Lower lobe of right lung (tissue), 2 donors: Measurements from ENCODE around the gene THSD4. TPM values are rescaled to one million over a fixed set of nuclear protein-coding genes. Genes with fewer than 3 reads are reported as not detected.

Source experiments
- ATAC-seq, 2 donors: fragments of 200-7000 bp; cut with Tn5 transposase; one replicate each; pipeline ENCODE4 v1.9.1; 2020 to 2022; ENCODE audit warnings: mild to moderate bottlenecking in 2 of 2, moderate library complexity in 2 of 2
- DNase-seq: peaks from one replicate; pipeline ENCODE4 v3.0.0-alpha.2; 2020
- H3K27ac ChIP-seq: fragments of 200-600 bp; one replicate; pipeline ENCODE4 v1.8.0; 2022
- H3K27me3 ChIP-seq: fragments of 200-600 bp; one replicate; pipeline ENCODE4 v1.8.0; 2022; ENCODE audit warnings: low read depth
- H3K36me3 ChIP-seq: fragments of 200-600 bp; one replicate; pipeline ENCODE4 v1.8.0; 2022; ENCODE audit warnings: mild to moderate bottlenecking
- H3K4me1 ChIP-seq: fragments of 200-600 bp; one replicate; pipeline ENCODE4 v1.8.0; 2022
- H3K4me3 ChIP-seq: fragments of 200-600 bp; one replicate; pipeline ENCODE4 v1.8.0; 2022; ENCODE audit warnings: mild to moderate bottlenecking
- H3K9me3 ChIP-seq: fragments of 200-600 bp; one replicate; pipeline ENCODE4 v1.8.0; 2022
- intact Hi-C: fragments of 100-400 bp; cut with DNase I; formaldehyde crosslinking; loops from one replicate; pipeline ENCODE4 v1.11.0; 2022
- total RNA-seq: library from RNA; stranded (reverse); fragmentation: NEBNext Ultra II Directional; extraction: Animal tissue kit (Norgen Biotek cat#: 25700); gene quantifications from one replicate; pipeline ENCODE4 v1.2.1, GENCODE V29; 2021
- TF ChIP-seq, protein P1 (sequence below): fragments of 200-600 bp; IDR thresholded peaks from one replicate; pipeline ENCODE4 v1.8.0; 2022; ENCODE audit warnings: antibody characterized with exemption, mild to moderate bottlenecking
- donor health status: DM: no; HTN: yes; CAD: no; lungs with severe emphysema.

Gene THSD4
- total RNA-seq, 1 donor from 2014 or later = 18.2 TPM

DNA sequence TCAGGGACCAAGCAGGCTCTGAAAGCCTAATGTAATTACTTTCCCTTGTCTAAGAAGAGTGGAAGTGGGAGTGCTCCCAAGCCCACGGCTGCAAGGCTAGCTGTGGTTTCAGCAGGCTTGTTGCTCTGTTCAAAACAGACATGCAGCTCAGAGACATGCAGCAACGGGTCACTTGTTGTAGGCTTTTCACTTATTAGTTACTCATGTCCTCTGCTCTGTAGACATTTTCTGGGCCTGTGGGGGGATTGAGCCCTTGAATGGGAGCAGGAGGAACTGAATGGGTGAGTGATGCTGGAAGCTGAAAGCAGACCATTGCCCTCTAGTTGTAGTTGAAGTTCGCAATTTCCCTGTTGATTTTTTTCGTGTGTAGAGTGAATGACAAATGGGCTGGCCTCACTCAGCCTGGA is 433.1 kb downstream of the THSD4 start:
- ATAC-seq = no peak
- DNase-seq = no peak
- intact Hi-C loops = no loop called here
- Histone ChIP-seq H3K9me3 (no peaks in the 10 kb centered on the region), H3K36me3 (no peaks in the 10 kb centered on the region), H3K4me3 (no peak overlapping the region), H3K27ac (no peak overlapping the region), H3K27me3 (no peaks in the 10 kb centered on the region), H3K4me1 (no peaks in the 10 kb centered on the region)
- TF ChIP-seq, protein P1, sequence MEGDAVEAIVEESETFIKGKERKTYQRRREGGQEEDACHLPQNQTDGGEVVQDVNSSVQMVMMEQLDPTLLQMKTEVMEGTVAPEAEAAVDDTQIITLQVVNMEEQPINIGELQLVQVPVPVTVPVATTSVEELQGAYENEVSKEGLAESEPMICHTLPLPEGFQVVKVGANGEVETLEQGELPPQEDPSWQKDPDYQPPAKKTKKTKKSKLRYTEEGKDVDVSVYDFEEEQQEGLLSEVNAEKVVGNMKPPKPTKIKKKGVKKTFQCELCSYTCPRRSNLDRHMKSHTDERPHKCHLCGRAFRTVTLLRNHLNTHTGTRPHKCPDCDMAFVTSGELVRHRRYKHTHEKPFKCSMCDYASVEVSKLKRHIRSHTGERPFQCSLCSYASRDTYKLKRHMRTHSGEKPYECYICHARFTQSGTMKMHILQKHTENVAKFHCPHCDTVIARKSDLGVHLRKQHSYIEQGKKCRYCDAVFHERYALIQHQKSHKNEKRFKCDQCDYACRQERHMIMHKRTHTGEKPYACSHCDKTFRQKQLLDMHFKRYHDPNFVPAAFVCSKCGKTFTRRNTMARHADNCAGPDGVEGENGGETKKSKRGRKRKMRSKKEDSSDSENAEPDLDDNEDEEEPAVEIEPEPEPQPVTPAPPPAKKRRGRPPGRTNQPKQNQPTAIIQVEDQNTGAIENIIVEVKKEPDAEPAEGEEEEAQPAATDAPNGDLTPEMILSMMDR = no peak

DNA sequence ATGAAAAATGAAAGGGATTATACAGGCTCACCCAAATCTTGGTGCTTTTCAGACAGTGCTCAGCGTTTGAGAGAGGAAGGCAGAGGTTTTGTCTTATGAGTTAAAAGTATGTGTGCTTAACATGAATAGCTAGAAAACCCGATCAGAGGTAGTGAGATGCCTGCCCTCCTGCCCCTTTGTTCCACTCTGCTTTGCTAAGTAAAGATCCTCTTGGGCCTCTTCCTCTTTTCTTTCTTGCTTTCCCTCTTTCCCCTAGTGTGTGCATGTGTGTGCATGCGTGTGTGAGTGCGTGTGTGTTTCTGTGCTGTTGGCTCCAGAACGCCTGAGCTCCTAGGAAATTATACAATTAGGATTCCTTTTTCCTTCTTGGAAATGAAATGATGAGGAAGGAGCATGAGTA is 433.8 kb downstream of the THSD4 start:
- no peak overlapping the region for H3K27ac ChIP-seq

DNA sequence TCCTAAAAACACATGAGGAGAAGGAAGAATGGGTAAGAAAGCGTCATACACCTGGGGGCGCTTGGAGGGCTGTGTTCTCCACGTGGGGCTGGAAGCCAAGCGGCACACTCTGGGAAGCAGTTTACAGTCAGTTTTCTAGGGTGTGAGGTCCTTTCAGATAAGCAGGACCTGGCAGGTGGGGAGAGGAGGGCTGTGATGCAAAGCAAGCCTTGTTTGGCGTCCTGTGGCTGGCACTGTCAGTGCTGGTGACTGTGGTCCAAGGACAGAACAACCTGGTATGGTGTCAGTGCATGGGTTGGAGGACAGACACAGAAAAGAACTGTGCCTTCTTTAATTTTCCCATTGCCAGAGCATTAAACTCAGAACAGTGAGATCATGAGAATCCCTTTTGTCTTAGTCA is 434.4 kb downstream of the THSD4 start:
- H3K27me3 ChIP-seq = no peaks in the 10 kb centered on the region
- H3K4me1 ChIP-seq = no peaks in the 10 kb centered on the region
- H3K9me3 ChIP-seq = no peaks in the 10 kb centered on the region
- no peak for DNase-seq
- H3K36me3 ChIP-seq = no peaks in the 10 kb centered on the region
- TF ChIP-seq, protein P1 = no peak
- H3K4me3 ChIP-seq = no peak overlapping the region
- H3K27ac ChIP-seq = no peak overlapping the region
- no peak for ATAC-seq
- intact Hi-C loops = no loop called here

More for the DNA sequence above, 433.8 kb downstream of the THSD4 start:
- DNase-seq = no peak
- H3K27me3 ChIP-seq = no peaks in the 10 kb centered on the region
- no peaks in the 10 kb centered on the region for H3K36me3 ChIP-seq
- H3K4me3 ChIP-seq = no peak overlapping the region
- TF ChIP-seq, protein P1 = no peak
- intact Hi-C loops = no loop called here
- H3K4me1 ChIP-seq = no peaks in the 10 kb centered on the region
- ATAC-seq = no peak
- H3K9me3 ChIP-seq = no peaks in the 10 kb centered on the region

- intact Hi-C loops = no loop called here
Measured at GRCh38 chr15:71551566-71551965, 436.3 kb downstream of the THSD4 start.

GRCh38 chr15:71559098-71559497 is 443.8 kb downstream of the THSD4 start:
- no peak overlapping the region for H3K4me3 ChIP-seq
- no peaks in the 10 kb centered on the region for H3K27me3 ChIP-seq

More at GRCh38 chr15:71551566-71551965, 436.3 kb downstream of the THSD4 start:
- TF ChIP-seq, protein P1 = no peak
- H3K27me3 ChIP-seq = no peaks in the 10 kb centered on the region
- H3K4me3 ChIP-seq = no peak overlapping the region
- no peaks in the 10 kb centered on the region for H3K9me3 ChIP-seq
- H3K4me1 ChIP-seq = no peaks in the 10 kb centered on the region
- no peak for ATAC-seq
- no peak for DNase-seq
- no peak overlapping the region for H3K27ac ChIP-seq
- no peaks in the 10 kb centered on the region for H3K36me3 ChIP-seq

More at GRCh38 chr15:71559098-71559497, 443.8 kb downstream of the THSD4 start:
- ATAC-seq (no peak), DNase-seq (no peak)
- Histone ChIP-seq H3K27ac (no peak overlapping the region), H3K4me1 (no peaks in the 10 kb centered on the region), H3K36me3 (no peaks in the 10 kb centered on the region), H3K9me3 (no peaks in the 10 kb centered on the region)
- TF ChIP-seq, protein P1 = no peak
- intact Hi-C loops = no loop called here
